CD4-positive, alpha-beta T cell treated with Interleukin-4 for 4 hours (primary cell): ENCODE results near the gene LCE2B.
A peak's percentile ranks its signal among the peaks of the same experiment; 100 is the strongest.
"Not testable (repeated sequence)": the region's sequence is repeated elsewhere in the genome, so short reads cannot be mapped to it uniquely, and the experiment has no call there.

Source experiments
- DNase-seq: peaks from one replicate; pipeline ENCODE4 v3.0.0-alpha.2; 2020

Gene LCE2B

DNA sequence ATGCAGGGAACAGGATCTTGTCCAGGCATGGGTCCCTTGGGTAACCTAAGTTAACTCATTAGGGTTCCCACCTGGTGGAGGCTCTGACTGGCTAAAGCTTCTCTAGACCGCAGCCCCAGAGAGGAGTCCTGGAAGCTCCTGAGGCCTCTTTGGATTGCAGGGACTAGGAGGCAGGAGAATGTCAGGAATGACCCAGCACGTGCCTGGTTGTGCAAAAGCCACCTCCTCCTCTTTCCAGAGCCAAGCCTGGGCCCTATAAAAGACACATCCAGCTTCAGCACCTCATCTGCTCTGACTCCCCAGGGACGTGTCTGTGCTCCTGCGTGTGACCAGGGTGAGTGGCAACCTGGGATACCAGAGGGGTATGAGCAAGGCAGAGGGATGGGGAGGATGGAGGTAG is at the start of gene LCE2B:
TSS of gene LCE2B (plus strand) at position 301 of the 400 bp plus-strand sequence. CDS start 721 bp downstream, outside the sequence.
- not testable (repeated sequence) for DNase-seq

DNA sequence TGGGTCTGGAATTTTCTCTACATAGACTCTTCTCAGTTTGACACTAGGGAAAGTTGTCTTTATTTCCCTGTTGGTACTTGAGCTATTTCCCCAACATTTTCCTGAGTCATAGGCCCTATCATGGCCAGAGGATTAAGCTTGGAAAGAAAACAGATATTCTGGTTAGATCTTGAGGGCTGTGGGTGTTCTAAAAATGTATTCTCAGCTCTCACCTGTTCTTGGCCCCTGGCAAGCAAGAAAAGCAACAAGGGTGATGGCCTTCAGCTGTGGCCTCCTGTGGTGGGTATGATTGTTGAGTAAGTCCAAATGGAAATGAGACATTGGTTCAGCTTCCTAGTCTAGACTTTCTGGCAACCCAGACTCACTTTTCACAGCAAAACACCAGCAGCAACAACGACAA is 45.6 kb upstream of the LCE2B start:
- DNase-seq: no peak

- DNase-seq: no peak
Observed at GRCh38 chr1:152643945-152644344, 42.0 kb upstream of the LCE2B start.

DNA sequence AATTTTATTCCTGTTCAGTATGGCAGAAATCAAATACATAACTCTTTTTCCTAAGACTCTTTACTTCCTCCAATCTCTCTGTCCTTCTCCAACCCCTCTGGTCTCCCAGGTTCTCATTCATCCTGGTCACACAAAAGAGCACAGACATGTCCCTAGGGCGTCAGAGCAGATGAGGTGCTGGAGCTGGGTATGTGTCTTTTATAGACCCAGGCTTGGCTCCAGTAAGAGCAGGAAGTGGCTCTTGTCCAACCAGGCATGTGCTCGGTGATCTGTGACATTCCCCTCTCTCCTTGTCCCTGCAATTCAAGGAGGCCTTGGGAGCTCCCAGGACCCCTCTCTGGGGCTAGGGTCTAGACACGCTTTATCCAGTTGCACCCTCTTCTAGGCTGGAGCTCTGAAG is 40.8 kb upstream of the LCE2B start:
- DNase-seq: no peak

DNA sequence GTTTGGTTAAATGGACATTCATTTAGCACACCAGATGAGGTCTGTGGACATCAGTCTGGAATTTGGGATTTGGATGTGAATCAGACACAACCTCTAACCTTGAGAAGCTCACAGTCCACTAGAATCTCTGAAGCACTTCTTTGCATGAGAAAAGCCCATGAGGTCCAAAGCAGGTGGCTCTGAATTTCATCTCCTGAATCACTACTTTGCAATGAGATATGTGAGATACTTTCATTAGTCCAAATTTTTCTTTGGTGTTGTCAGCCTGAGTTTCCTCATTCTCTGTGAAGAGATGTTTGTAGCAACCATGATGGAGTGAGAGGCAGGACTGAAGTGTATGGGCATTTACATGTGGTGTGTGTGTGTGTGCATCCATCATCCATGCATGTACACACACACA is 39.3 kb upstream of the LCE2B start:
- no peak for DNase-seq

DNA sequence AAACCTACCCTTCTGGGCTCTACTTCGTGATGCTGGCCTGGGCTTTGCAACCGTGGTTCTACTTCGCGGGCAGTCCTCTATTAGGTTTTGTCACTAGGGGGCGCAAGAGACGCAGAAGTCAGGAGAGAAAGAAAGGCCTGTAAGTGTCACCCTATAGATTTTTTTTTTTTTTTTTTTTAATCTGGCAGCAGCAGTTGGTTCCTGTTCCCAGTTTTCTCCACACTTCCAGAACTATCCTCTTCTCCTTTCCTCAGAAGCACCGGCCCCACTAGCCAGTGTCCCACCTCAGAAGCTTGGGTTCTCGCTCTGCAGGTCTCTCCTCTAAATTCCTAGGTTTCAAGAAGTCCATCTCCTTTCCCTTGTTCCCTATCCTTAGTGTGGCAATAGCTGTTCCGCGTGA is 31.8 kb upstream of the LCE2B start:
- DNase-seq: peak; percentile 43

GRCh38 chr1:152656459-152656858 is 29.5 kb upstream of the LCE2B start:
- no peak for DNase-seq

DNA sequence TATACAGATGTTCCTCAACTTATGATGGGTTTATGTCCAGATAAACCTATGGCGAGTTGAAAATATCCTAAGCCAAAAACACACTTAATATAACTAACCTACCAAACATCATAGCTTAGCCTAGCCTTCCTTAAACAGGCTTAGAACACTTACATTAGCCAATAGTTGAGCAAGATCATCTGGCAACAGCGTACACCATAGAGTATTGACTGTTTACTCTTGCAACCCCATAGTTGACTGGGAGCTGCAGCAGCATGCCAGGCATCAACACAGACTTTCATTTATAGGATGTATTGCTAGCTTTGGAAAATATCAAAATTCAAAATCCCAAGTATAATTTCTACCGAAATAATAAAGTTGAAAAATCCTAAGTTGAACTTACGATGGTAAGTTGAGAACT is 28.2 kb upstream of the LCE2B start:
- no peak for DNase-seq

- DNase-seq: no peak
Observed at GRCh38 chr1:152658649-152659048, 27.3 kb upstream of the LCE2B start.

DNA sequence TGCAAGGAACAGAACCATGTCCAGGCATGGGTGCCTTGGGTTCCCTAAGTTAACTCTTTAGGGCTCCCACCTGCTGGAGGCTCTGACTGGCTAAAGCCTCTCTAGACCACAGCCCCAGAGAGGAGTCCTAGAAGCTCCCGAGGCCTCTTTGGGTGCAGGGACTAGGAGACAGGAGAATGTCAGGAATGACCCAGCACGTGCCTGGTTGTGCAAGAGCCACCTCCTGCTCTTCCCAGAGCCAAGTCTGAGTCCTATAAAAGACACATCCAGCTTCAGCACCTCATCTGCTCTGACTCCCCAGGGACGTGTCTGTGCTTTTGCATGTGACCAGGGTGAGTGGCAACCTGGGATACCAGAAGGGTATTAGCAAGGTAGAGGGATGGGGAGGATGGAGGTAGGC is 22.8 kb upstream of the LCE2B start, which contains the start of gene LCE2D:
TSS of gene LCE2D (plus strand) at position 283 of the 400 bp plus-strand sequence. CDS start 726 bp downstream, outside the sequence.
- DNase-seq: no peak

DNA sequence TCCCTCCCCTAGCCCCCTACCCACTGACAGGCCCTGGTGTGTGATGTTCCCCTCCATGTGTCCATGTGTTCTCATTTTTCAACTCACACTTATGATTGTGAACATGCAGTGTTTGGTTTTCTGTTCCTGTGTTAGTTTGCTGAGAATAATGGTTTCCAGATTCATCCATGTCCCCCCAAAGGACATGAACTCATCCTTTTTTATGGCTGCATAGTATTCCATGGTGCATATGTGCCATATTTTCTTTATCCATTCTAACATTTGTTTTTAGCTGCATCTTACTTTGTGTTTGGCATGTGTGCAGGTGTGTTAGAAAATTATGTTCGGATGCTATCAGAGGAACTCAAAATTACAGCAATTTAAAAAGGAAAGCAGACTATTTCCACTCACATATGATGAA is 19.8 kb upstream of the LCE2B start:
- not testable (repeated sequence) for DNase-seq

GRCh38 chr1:152667648-152668047 is 18.3 kb upstream of the LCE2B start:
- DNase-seq: no peak

DNA sequence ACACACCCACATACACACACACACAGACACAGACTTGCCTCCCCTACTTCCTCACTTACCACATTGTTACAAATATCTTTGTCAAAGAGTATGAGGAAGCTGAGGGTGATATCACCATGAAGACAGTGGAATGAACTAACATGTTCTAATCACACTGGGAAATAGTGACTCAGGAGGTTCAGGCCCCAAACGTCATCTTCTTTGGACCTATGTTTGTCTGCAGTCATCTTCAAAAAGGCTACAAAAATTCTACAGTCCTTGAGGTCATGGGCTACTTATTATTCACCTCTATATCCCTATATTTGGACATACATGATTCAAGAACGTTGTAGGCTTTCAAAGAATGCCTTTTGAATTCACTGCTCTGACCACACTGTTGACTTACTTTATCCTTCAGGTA is 12.9 kb upstream of the LCE2B start:
- DNase-seq: no peak

GRCh38 chr1:152674983-152675382 is 10.9 kb upstream of the LCE2B start, which contains the start of gene LCE2C:
TSS of gene LCE2C (plus strand) at chr1:152675279. CDS start at chr1:152676016, 737 bp downstream.
- not testable (repeated sequence) for DNase-seq

DNA sequence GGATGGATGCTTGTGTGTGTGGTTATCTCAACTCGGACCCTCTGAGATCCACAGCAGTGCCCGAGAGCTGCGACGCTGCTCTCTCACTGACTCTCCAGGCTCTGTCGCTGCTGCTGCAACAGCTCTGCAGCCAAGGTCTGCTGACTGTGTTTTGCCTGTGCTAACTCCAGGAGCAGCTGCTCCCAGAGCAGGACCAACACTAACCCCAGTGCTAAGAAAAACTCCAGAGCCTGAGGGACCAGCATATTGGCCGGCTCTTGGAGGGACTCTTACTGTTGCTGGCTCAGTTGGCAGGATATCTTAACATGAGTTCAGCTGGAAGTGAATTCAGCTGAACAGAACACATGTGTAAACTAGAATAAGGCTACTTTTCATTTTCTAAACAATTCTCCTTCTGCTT is 6.5 kb upstream of the LCE2B start:
- no peak for DNase-seq

DNA sequence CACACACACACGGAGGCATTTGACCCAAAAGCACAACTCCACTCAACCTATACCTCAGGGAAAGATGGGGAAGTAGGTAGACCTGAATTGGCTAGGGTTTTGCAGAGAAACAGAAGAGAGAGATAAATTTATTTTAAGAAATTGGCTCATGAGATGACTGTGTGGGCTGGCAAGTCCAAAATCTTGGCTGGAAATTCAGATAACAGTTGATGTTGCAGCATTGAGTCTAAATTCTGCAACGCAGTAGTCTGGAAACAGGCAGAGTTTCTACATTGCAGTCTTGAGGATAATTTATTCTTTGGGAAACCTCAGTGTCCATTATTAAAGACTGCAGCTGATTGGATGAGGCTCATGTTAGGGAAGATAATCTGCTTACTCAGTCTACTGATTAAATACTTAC is 4.3 kb upstream of the LCE2B start:
- no peak for DNase-seq

DNA sequence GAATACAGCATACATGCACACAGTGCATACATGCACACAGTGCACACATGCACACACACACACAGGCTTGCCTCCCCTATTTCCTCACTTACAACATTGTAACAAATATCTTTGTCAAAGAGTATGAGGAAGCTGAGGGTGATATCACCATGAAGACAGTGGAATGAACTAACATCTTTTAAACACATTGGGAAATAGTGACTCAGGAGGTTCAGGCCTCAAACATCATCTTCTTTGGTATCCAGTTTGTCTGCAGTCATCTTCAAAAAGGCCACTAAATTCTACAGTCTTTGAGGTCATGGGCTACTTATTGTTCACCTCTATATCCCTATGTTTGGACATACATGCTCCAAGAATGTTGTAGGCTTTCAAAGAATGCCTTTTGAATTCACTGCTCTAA is 2.1 kb upstream of the LCE2B start:
- DNase-seq: no peak

- no peak for DNase-seq
Observed at GRCh38 chr1:152697701-152698600, 12.0 kb downstream of the LCE2B start, which contains the start of gene LCE2A. TSS of gene LCE2A (plus strand) at chr1:152698345. CDS start at chr1:152698902, 557 bp downstream.

GRCh38 chr1:152699746-152700145 is 13.8 kb downstream of the LCE2B start:
- DNase-seq: no peak

DNA sequence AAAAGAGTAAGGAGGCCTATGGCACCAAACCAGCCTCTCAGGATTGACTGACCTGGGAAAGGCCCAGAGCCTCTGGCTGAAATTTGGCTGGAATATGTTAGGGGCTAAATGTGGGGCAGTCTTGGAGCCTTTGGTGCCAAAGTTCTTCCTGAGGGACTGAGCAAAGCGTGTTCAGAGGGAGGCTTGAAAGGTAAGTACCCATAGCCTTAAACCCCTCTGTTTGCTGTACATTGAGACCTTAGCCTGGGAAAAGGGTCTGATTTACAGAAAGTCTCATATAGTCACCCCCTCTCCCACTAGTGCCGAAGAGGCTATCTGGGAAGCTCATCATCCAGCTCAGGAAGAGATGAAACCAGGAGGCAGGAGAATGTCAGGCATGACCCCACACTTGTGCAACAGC is 21.9 kb downstream of the LCE2B start, which contains the start of gene LCE4A:
TSS of gene LCE4A (plus strand) at position 301 of the 400 bp plus-strand sequence. CDS start 916 bp downstream, outside the sequence.
- no peak for DNase-seq

GRCh38 chr1:152718238-152718637 is 32.3 kb downstream of the LCE2B start:
- no peak for DNase-seq

DNA sequence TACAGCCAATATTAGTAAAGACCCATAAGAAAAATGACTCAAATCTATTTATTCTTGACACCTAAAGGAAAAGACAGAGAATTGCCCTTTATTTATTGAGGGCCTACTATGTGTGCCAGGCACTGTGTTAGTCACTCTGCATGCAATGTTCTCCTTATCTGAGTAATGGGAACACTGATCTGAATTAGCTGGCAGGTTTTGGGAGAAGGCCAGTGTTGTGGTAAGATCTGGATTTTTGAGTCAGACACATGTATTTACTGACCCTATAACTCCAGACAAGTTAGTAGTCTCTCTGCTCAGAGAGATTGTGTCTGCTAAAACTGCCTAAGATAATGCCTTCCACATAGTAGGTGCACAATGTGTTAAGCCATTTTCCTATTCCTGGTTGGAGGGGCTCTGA is 39.3 kb downstream of the LCE2B start:
- DNase-seq: no peak

- DNase-seq: no peak
Observed at GRCh38 chr1:152728986-152729385, 43.1 kb downstream of the LCE2B start.

DNA sequence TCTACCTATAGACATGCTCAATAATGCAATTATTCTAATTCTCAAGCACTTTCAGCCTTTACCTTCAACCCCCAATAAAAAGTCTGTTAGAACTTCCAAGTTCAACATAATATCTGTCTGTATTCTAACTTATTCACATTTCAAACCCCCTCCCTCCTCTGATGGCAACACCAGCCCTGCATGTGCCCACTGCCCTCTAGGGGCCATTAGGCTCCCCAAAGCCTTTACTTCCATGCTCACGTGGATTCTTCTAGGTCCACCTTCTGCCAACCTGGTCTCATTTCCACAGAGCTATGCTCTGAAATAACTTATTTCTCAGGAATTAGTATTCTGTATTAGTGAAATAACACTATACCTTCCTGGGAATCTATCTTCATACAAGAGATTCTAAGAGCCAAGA is 49.7 kb downstream of the LCE2B start:
- no peak for DNase-seq
